Caco-2 (cell line): Measurements from ENCODE around the gene CLK3. TPM values are rescaled to one million over a fixed set of nuclear protein-coding genes. Genes with fewer than 3 reads are reported as not detected.

ENCODE experiments used
- BruUV-seq: library from RNA; stranded (reverse); fragments of 400-500 nt; replicated peaks from 2 replicates; lab custom pipeline; 2021; lab: Mats Ljungman, UMichigan
- CTCF ChIA-PET: fragments of 300-600 bp; sonication (Branson Sonifier 250); formaldehyde crosslinking; loops from one replicate; lab custom pipeline; 2022; ENCODE audit warnings: antibody characterized with exemption; lab: Charles Lee
- POLR2A ChIA-PET: fragments of 300-600 bp; sonication (Branson Sonifier 250); formaldehyde crosslinking; loops from one replicate; lab custom pipeline; 2022; ENCODE audit warnings: antibody characterized with exemption; lab: Charles Lee
- DNase-seq, 2 experiments: peaks; one replicate each; pipeline versions ENCODE4 v3.0.0 to v3.0.0-alpha.2; 2020 to 2022
- H3K27me3 ChIP-seq: replicated peaks from 2 replicates; pipeline ENCODE4 v1.6.0; 2011; ENCODE audit warnings: low read length; ENCODE audit not compliant: control insufficient read depth, insufficient read depth
- H3K36me3 ChIP-seq: 2 replicates; pipeline ENCODE4 v1.5.1; 2011; ENCODE audit warnings: low read length; ENCODE audit not compliant: control insufficient read depth, insufficient read depth
- H3K4me1 ChIP-seq: fragments of 250-450 bp; sonication (Bioruptor Pico); 2 replicates; pipeline ENCODE4 v1.5.1; 2020; ENCODE audit warnings: mild to moderate bottlenecking
- H3K4me3 ChIP-seq: 2 replicates; pipeline ENCODE4 v1.5.1; 2011; ENCODE audit warnings: low read depth, mild to moderate bottlenecking, control low read depth, low read length
- H3K9me3 ChIP-seq: fragments of 250-450 bp; sonication (Bioruptor Pico); 2 replicates; pipeline ENCODE4 v1.5.1; 2020; ENCODE audit warnings: mild to moderate bottlenecking, moderate library complexity
- H3K27ac Mint-ChIP-seq: one replicate; pipeline ENCODE4 v1.8.0; 2022; ENCODE audit warnings: mixed read lengths; ENCODE audit not compliant: unreplicated experiment
- H3K27me3 Mint-ChIP-seq: one replicate; pipeline ENCODE4 v1.8.0; 2022; ENCODE audit warnings: mixed read lengths; ENCODE audit not compliant: insufficient read depth, unreplicated experiment
- H3K36me3 Mint-ChIP-seq: one replicate; pipeline ENCODE4 v1.8.0; 2022; ENCODE audit warnings: mild to moderate bottlenecking, mixed read lengths; ENCODE audit not compliant: insufficient read depth, unreplicated experiment
- H3K4me1 Mint-ChIP-seq: one replicate; pipeline ENCODE4 v1.8.0; 2022; ENCODE audit warnings: low read depth, mixed read lengths; ENCODE audit not compliant: unreplicated experiment
- H3K4me3 Mint-ChIP-seq: one replicate; pipeline ENCODE4 v1.8.0; 2022; ENCODE audit warnings: mild to moderate bottlenecking, moderate library complexity, mixed read lengths; ENCODE audit not compliant: unreplicated experiment
- H3K9me3 Mint-ChIP-seq: one replicate; pipeline ENCODE4 v1.8.0; 2022; ENCODE audit warnings: mixed read lengths; ENCODE audit not compliant: unreplicated experiment
- intact Hi-C: fragments of 100-400 bp; cut with micrococcal nuclease; formaldehyde crosslinking; loops from one replicate; pipeline ENCODE4 v1.10.0; 2022; ENCODE audit not compliant: unreplicated experiment
- total RNA-seq: library from RNA; stranded (reverse); gene quantifications from 2 replicates; pipeline ENCODE4 v1.2.3, GENCODE V29; 2022
- TF ChIP-seq, protein P1 (sequence below), 2 experiments: fragments of 200-600 bp in 1 of 2; IDR thresholded peaks; 1 replicate in 1 of 2; 2 replicates in 1 of 2; pipeline versions ENCODE4 v1.5.1 to v1.8.0; 2011 to 2022; ENCODE audit warnings: antibody characterized with exemption in 1 of 2, control low read depth in 1 of 2, inconsistent platforms in 1 of 2, low read depth in 1 of 2, low read length in 1 of 2, mild to moderate bottlenecking in 1 of 2, moderate library complexity in 1 of 2; ENCODE audit not compliant: insufficient read depth in 1 of 2, severe bottlenecking in 1 of 2, unreplicated experiment in 1 of 2

Gene CLK3
- total RNA-seq, 1 experiment from 2014 or later: 54.5 TPM

DNA sequence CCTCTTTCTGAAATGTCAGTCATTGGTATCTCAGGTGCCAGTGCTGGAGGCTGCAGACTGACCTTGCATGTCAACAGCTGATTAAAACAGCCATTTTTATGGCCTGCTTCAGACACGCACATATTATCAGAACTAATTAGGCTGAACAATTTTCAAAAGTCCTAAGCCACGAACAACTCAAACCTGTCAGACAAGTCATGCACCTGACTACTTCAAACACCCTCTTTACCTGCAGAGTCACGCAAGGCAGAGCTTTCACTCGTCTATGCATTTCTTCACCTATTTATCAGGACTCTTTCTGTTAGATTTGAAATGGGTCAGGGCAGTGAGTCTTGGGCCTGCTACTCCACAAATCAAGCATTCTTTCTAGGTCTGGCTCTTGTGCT is 26.7 kb downstream of the CLK3 start:
- H3K4me3 ChIP-seq: no peak overlapping the region
- intact Hi-C loops: loop anchor here (2.0 kb wide), 3 partner anchors 54 to 126 kb away; partner anchors contain the start of gene EDC3
- peak overlapping the region; percentile 48 for H3K4me3 Mint-ChIP-seq
- H3K4me1 ChIP-seq: peaks cover 49% of the 10 kb centered on the region
- ChIA-PET CTCF (interaction anchor here (0.6 to 2.5 kb wide), 4 partner anchors 10 to 364 kb away, joined by 3 to 20 read pairs (median 8); no protein-coding TSS in a partner anchor), POLR2A (interaction anchor here (0.9 kb wide), 1 partner anchor 126 kb away, joined by 4 read pairs; no protein-coding TSS in a partner anchor)
- DNase-seq: peak; percentile 81 to 84
- no peaks in the 10 kb centered on the region for H3K9me3 ChIP-seq
- H3K36me3 Mint-ChIP-seq: peaks cover 45% of the 10 kb centered on the region
- BruUV-seq: no TSS peak
- H3K4me1 Mint-ChIP-seq: peaks cover 57% of the 10 kb centered on the region
- no peaks in the 10 kb centered on the region for H3K9me3 Mint-ChIP-seq
- TF ChIP-seq, protein P1, sequence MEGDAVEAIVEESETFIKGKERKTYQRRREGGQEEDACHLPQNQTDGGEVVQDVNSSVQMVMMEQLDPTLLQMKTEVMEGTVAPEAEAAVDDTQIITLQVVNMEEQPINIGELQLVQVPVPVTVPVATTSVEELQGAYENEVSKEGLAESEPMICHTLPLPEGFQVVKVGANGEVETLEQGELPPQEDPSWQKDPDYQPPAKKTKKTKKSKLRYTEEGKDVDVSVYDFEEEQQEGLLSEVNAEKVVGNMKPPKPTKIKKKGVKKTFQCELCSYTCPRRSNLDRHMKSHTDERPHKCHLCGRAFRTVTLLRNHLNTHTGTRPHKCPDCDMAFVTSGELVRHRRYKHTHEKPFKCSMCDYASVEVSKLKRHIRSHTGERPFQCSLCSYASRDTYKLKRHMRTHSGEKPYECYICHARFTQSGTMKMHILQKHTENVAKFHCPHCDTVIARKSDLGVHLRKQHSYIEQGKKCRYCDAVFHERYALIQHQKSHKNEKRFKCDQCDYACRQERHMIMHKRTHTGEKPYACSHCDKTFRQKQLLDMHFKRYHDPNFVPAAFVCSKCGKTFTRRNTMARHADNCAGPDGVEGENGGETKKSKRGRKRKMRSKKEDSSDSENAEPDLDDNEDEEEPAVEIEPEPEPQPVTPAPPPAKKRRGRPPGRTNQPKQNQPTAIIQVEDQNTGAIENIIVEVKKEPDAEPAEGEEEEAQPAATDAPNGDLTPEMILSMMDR (IDR thresholded peaks at IDR 0.05; ENCODE audit: insufficient read depth in 1 of 2, low read depth in 1 of 2, low read length in 1 of 2, severe bottlenecking in 1 of 2, unreplicated experiment in 1 of 2): no peak
- no peaks in the 10 kb centered on the region for H3K27me3 Mint-ChIP-seq
- no peaks in the 10 kb centered on the region for H3K27me3 ChIP-seq
- peaks cover 2% of the 10 kb centered on the region for H3K36me3 ChIP-seq
- H3K27ac Mint-ChIP-seq: peak overlapping the region; percentile 90

DNA sequence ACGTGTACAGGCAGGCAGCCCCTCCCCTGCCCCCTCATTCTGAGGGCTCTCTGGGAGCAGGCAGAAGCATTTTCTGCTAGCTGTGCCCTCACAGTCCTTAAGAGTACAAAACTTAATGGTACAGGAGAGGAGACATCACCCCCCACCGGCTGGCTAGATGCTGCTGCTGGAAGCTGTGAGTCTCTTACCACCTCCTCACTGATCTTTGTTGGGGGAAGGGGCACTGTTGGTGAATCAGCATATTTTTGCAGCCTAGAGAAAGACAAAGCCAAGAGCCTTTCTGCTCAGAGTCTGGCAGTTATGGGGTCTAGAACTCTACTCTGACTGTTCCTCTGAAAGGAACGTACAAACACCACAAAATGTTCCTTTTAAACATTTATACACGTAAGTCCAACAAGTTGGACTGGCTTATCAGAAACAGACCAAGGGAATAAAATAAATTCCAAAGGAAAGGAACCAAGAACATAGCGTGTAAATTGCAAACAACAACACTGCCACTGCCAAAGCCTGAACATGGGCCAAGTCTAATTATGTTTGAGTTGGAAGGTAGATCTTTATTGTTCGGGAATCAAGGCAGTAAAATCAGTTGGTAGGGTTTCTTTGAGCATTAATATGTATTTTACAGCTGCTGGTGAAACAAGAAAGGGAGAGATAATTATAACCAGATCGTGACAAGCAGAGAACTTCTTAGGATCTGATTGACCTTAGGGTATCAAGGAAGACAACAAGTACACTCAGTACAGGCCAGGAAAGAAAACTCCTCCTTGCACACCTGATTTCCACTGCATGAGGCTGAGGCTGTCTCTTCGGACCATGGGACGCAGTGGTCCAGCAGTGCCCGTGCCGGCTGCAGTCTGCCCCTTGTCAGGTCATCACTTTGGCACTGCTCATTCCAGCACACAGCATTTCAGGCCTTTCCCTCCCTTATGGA is 27.4 kb downstream of the CLK3 start:
- peaks cover 54% of the 10 kb centered on the region for H3K4me1 ChIP-seq
- H3K9me3 ChIP-seq: no peaks in the 10 kb centered on the region
- Mint-ChIP-seq H3K27me3 (no peaks in the 10 kb centered on the region), H3K4me3 (peak overlapping the region; percentile 48), H3K27ac (peak overlapping the region; percentile 90), H3K9me3 (no peaks in the 10 kb centered on the region), H3K36me3 (peaks cover 41% of the 10 kb centered on the region), H3K4me1 (peaks cover 57% of the 10 kb centered on the region)
- POLR2A ChIA-PET: interaction anchor here (0.9 kb wide), 1 partner anchor 126 kb away, joined by 4 read pairs; no protein-coding TSS in a partner anchor
- H3K27me3 ChIP-seq: no peaks in the 10 kb centered on the region
- H3K36me3 ChIP-seq: peaks cover 2% of the 10 kb centered on the region
- intact Hi-C loops: loop anchor here (2.0 kb wide), 3 partner anchors 54 to 126 kb away; partner anchors contain the start of gene EDC3
- TSS peak; percentile 92 for BruUV-seq
- no peak overlapping the region for H3K4me3 ChIP-seq
- TF ChIP-seq, protein P1 (IDR thresholded peaks at IDR 0.05; ENCODE audit: insufficient read depth in 1 of 2, low read depth in 1 of 2, low read length in 1 of 2, severe bottlenecking in 1 of 2, unreplicated experiment in 1 of 2): no peak
- CTCF ChIA-PET: interaction anchor here (0.6 to 2.5 kb wide), 5 partner anchors 8 to 307 kb away, joined by 3 to 20 read pairs (median 3); no protein-coding TSS in a partner anchor
- DNase-seq: peak in 1 of 2 experiments; percentile 75

GRCh38 chr15:74643665-74644204 is 28.1 kb downstream of the CLK3 start:
- Mint-ChIP-seq H3K27ac (peak overlapping the region; percentile 90), H3K4me1 (peaks cover 55% of the 10 kb centered on the region), H3K36me3 (peaks cover 38% of the 10 kb centered on the region), H3K4me3 (peak overlapping the region; percentile 48), H3K27me3 (no peaks in the 10 kb centered on the region), H3K9me3 (no peaks in the 10 kb centered on the region)
- H3K36me3 ChIP-seq: peaks cover 2% of the 10 kb centered on the region
- no peak overlapping the region for H3K4me3 ChIP-seq
- H3K4me1 ChIP-seq: peaks cover 54% of the 10 kb centered on the region
- no TSS peak for BruUV-seq
- no peaks in the 10 kb centered on the region for H3K9me3 ChIP-seq
- no peak for DNase-seq
- ChIA-PET CTCF (interaction anchor here (0.8 to 2.5 kb wide), 3 partner anchors 9 to 307 kb away, joined by 3 to 20 read pairs (median 3); no protein-coding TSS in a partner anchor), POLR2A (no interaction called here)
- H3K27me3 ChIP-seq: no peaks in the 10 kb centered on the region
- intact Hi-C loops: loop anchor here (2.0 kb wide), 3 partner anchors 53 to 125 kb away; partner anchors contain the start of gene EDC3
- TF ChIP-seq, protein P1 (IDR thresholded peaks at IDR 0.05; ENCODE audit: insufficient read depth in 1 of 2, low read depth in 1 of 2, low read length in 1 of 2, severe bottlenecking in 1 of 2, unreplicated experiment in 1 of 2): no peak
